ENCODE results near the gene GRIK3.

Gene GRIK3

DNA sequence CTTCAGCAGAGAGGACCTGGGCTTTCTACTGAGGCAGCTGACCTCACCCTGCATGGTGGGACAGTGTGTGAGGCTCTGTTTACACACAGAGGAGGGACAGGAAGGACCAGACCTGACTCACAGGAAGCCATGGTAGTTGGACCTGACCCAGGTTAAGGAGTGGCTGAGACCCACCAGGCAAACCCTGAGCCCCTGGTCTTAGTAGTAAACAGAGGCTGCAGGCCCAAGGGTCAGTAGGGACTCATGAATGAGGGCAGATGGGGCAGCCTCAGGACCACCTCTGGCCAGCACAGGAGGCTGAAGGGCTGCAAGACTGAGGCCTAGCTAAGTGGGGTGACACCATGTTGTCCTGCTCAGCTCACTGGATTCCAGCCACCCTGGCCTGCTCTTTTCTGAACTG lies 273.2 kb downstream of the GRIK3 start:
- DNase-seq: no peak

DNA sequence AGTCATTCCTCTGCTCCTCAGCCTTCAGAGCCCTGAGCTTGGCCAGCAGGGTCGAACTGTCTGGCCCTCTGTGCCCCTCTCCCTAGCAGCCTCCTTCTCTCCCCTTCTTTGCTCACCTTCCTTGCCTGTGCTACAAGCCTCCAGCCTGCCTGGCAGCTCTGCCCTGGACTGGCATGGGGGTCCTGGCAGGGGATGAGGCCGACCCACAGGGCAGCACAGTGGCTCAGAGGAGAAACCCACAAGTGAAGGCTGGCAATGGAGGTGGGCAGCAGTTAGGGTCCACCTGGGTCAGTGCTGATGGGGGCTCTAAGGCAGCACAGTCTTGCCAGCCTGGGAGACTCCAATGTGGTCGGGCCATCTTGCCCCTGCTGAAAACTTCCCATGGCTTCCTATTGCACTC lies 274.2 kb downstream of the GRIK3 start:
- DNase-seq: no peak

DNA sequence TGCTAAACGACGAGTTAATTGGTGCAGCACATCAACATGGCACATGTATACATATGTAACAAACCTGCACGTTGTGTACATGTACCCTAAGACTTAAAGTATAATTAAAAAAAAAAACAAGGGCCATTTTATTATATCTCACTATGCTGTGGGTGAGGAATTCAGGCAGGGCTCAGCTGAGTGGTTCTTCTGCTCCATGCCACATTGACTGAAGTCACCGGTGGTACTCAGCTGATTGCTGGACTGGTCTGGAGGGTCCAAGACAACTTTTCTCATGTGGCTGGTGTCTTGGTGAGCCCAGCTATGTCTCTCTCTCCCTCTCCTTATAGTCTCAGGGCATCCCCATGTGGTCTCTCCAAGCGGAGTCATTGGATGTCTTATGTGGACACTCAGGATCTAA lies 275.0 kb downstream of the GRIK3 start:
- no peak for DNase-seq

DNA sequence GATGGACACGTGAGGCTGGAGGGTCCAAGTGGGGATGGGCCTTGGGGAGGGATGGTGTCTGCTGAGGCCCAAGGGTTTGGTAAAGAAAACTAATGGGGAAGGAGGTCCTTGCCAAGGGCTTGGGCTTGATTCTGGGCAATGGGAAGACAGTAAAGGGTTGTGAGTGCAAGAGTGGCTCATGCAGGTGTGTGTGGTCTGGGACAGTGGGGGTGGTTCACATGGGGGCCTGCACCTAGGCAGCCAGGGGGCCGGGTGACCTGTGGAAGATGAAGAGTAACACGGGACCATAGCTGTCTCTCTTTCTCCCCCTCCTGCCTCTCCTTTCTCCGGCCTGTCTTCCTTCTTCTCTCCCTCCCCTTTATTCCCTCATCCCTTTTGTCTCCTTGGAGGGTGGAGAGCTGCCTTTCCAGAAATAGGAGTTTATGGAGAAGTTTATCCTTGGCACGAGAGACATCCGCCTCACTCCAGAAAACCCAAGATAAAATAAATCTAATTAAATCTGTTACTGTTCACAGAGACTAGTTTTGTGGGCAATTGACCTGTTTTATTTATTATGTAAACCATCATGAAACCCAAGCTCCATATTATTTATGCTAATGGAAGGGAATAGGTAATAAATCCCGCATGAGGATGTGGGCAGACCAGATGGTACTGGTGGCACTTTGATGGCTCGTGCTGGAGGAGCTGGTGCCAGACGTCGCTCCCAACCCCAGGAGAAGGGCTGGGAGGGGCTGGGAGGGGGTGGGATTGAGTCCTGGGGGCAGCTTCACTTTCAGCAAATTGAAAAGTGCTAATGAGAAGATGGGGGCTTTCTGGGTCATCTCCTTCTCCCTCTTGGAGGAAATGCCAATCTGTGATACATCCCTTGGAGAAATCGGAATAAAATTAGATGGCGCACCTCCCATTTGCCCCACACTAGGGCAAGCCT lies 278.7 kb downstream of the GRIK3 start:
- DNase-seq: no peak

DNA sequence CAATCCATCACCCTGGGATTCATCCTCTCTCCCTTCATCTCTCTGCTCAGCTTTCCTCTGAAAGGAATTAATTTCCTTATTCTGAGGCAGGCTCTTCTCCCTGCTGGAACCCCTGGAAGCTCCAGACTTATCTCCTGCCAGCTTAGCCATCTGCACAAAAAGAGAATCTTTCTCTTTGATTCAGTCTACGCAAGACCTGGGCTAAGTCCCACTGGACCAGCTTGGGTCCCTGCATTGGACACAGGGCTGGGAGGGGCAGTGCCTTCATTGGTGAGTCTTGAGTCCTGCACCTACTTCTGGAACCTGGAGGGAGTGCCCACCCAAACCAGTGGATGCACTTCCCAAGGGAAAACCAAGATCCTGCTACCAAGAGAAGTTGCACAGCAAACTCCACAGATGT lies 279.9 kb downstream of the GRIK3 start:
- DNase-seq: no peak

DNA sequence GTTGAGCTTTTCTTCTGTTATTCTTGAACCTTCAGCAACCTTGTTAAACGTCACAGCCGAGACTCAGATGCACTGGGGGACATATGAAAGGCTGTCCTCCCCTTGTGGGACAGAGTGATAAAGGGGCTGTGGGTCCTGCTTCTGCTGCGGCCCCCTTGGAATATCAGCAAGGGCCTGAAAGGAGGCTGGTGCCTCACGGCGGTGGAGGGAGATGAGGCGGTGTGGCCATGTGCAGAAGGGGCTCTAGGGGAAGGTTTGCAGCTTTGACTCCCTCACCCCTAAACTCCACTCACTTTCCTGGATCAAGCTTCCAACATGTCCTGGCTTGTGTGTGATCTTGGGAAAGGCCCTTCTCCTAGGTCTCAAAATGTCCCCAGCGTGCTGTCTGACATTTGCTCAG lies 280.9 kb downstream of the GRIK3 start:
- DNase-seq: no peak

DNA sequence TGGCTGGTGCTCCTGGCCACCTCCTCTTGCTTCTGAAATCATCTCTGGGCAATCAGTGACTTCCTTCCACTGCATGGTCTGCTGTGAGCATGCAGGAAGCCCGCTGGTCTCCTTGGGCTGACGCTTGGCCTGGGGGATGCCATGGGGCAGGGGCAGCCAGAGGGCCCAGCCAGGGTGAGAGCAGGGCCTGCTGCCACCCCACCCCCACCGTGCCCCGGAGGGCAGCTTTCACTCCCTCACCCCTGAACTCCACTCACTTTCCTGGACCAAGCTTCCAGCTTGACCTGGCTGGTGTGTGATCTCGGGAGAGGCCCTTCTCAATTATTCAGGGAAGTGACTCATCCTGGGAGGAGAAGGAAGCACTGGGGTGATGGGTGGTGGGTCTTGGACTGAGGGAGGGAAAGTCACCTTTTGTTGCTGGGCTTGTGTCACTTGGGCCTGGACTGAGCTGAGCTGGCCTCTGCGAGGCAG lies 281.4 kb downstream of the GRIK3 start:
- DNase-seq: no peak

DNA sequence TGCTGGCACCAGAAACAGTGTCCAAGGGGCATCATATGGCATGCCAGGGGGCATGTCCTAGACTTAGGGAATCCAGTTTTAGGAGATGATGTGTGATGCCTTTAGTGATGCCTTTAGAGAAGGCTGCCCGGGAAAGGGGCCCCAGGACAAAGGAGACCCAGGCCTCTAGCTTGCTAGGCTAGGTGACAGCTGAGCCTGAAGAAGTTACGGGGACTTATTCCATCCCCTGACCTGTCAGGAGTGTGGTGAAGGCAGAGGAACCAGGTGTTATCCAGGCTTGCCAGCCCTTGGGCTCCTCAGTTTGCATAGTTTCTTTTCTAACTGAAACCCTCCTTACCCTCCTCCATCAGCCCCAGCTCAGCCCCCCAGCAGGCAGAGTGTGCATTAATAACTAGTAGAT lies 281.9 kb downstream of the GRIK3 start:
- no peak for DNase-seq

DNA sequence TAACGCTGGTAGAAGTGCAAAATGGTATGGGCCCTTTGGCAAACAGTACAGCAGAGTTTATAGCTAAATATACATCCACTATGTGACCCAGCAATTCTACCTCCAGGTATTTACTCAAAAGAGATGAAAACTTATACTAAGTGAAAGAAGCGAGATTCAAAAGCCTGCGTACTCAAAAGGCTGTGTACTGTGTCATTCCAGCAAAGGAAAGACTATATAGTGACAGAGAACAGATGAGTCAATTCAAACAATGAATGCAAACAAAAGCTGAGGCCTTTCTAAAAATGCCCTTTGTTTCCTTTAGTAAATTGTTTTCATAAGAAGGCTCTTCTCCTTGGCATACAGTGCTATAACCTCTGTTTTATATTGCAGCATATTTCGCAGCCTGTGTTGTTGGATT lies 282.8 kb downstream of the GRIK3 start:
- DNase-seq: no peak

DNA sequence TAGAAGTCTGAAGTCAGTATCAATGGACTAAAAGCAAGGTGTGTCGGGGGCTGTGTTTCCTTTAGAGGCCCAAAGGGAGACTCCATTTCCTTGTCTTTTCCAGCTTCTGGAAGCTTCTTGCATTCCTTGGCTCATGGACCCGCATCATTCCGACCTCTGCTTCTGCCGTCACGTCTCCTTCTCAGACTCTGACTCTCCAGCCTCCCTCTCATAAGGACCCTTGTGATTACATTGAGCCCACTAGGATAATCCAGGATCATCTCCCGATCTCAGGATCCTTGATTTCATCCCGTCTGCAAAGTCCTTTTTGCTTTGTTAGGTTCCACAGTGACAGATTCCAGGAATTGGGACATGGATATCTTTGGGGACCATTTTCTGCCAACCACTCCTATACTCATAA lies 285.8 kb downstream of the GRIK3 start:
- DNase-seq: no peak

Measured in C1 segment of cervical spinal cord (tissue), 14 donors.